ENCODE data around the gene CARD9.
"Not testable (repeated sequence)": the region's sequence is repeated elsewhere in the genome, so short reads cannot be mapped to it uniquely, and the experiment has no call there.

DNA sequence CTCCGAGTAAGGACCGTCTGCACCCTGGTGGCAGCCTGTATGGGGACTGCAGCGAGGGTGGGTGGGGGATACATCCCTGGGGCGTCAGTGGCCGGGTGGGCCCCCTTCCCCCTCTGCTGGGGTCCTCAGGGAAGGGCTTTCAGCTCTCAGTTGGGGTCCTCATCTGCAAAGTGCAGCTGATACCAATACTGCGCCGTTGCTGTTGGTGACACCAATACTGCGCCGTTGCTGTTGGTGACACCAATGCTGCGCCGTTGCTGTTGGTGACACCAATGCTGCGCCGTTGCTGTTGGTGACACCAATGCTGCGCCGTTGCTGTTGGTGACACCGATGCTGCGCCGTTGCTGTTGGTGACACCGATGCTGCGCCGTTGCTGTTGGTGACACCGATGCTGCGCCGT, 21.6 kb downstream of the CARD9 start:
- not testable (repeated sequence) for TF ChIP-seq CTCF (conservative IDR thresholded peaks at IDR 0.05; ENCODE audit: low read depth, low read length); MXI1 (IDR thresholded peaks at IDR 0.05; ENCODE audit: borderline replicate concordance, low read depth, low read length); FOS (IDR thresholded peaks at IDR 0.05; ENCODE audit: low read depth, low read length); POLR2A (IDR thresholded peaks at IDR 0.05; ENCODE audit: low read depth, low read length); MAFK (IDR thresholded peaks at IDR 0.05; ENCODE audit: low read depth, low read length); RCOR1 (IDR thresholded peaks at IDR 0.05; ENCODE audit: insufficient replicate concordance, low read length)

All from IMR-90 (cell line).